NCI-H1105 treated with DMSO at 0.1 percent for 48 hours (cell line): ENCODE measurements around the gene CCDC180.
A peak's percentile ranks its signal among the peaks of the same experiment; 100 is the strongest.

Source experiments
- DNase-seq: peaks from one replicate; lab custom pipeline; 2025; lab: John Stamatoyannopoulos, UW

Gene CCDC180

DNA sequence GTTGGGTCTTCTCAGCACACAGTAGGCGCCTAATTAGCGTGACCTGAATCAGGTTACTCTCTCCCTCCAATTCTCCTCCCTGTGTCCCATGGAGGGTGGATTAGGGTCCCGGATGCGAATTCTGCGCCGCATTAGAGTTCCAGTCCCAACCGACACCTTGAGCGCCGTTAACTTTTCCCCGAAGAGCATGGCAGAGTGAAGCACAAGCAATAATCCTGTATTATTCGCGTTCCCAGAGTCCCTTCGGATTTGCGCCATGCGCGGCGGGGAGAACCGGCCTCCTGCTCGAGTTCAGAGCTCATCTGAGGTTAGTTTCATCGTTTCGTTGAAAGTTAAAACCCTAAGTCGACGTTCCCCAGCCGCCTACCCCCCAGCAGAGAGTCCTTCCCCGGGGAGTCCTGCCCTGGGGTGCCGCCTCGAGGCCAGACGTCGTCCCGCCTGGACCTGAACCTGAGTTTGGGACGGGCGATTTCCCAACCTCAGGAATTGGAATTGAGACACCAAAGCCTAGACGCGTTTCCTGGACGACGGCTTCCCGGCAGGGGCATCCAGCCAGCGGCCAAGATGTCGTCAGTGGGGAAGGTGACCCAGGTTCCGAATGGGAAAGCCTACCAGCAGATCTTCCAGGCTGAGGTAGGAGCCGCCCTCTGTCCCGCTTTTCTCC lies at the start of gene CCDC180:
Gene CCDC180, plus strand, starts transcription at position 160 of the 664 bp plus-strand sequence. Its CDS starts 405 bp downstream, at position 565.
- DNase-seq, result no peak

DNA sequence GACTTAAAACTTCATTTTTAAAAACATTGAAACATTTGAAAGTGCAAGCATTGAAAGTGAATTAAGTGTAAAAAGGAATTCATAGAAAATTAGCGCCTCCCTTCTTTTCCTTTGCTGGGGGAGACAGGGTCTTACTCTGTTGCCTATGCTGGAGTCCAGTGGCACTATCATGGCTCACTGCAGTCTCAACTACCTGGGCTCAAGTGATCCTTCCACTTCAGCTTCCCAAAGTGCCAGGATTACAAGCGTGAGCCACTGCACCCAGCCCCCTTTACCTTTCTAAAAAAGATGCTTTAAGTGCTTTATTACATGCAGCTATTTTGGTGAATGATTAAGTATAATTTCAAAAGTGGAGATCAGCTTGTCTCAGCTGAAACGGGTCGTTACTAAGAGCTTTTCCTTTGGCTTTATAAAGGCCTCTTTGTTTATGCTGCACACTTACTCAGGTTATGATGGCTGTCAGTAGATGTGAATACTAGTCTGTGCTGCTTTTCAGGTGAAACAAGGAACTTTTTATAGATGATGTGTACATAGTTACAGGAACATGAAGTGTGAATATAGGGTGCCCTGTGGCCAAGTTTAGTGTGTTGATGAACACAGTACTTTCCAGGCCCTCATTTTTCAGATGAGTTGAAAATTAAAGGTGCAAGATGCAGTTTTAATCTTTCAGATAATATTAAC lies 47.5 kb upstream of the CCDC180 start:
- peak; percentile 11 for DNase-seq

DNA sequence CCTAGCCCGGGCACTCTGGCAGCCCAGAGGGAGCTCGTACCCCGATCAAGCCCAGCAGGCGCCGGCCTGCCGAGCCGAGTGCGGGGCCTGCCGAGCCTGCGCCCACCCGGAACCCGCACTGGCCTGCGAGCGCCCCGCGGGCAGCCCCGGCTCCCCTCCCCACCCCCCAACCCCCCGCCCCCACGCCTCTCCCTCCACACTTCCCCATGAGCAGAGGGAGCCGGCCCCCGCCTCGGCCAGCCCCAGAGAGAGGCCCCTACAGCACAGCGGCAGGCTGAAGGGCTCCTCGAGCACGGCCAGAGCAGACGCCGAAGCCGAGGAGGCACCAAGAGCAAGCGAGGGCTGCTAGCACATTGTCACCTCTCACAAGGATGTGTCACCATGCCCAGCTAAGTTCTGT lies 36.2 kb upstream of the CCDC180 start:
- no peak for DNase-seq

GRCh38 chr9:97272072-97272471 lies 35.4 kb upstream of the CCDC180 start:
- DNase-seq, result no peak

GRCh38 chr9:97276310-97276852 lies 31.1 kb upstream of the CCDC180 start:
- no peak for DNase-seq

- no peak for DNase-seq
Observed at GRCh38 chr9:97277953-97278352, 29.5 kb upstream of the CCDC180 start.

- no peak for DNase-seq
Observed at GRCh38 chr9:97280755-97281330, 26.6 kb upstream of the CCDC180 start.

DNA sequence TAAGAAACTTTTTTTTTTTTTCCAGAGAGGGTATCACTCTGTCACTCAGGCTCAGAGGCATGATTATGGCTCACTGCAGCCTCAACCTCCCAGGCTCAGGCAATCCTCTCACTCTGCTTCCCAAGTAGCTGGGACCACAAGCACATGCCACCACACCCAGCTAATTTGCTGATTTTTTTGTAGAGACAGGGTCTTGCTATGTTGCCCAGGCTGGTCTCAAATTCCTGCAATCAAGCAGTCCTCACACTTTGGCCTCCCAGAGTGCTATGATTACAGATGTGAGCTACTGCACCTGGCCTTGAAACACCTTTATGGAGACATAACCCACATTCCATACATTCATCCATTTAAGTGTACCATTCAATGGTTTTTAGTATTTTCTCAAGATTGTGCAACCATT lies 23.7 kb upstream of the CCDC180 start:
- DNase-seq, result no peak

- DNase-seq, result no peak
Observed at GRCh38 chr9:97284798-97285197, 22.7 kb upstream of the CCDC180 start.

DNA sequence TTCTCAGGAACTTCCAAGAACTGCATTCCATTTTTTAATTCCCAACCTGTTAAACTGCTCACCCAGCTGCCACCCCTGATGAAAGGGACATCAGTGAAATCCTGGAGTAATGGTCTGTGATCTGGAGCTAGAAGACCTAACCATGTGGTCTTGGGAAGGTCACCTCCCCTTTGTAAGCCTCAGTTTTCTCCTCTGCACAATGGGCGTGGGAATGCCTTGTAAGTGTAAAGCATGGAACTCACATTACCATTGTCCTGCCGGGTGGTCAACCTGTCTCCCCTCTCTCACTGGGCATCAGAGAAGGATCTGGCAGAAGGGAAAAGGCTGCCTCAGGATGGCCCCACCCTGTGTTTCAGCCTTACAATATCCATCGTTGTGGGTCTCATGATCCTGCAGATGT lies 15.3 kb upstream of the CCDC180 start:
- no peak for DNase-seq

DNA sequence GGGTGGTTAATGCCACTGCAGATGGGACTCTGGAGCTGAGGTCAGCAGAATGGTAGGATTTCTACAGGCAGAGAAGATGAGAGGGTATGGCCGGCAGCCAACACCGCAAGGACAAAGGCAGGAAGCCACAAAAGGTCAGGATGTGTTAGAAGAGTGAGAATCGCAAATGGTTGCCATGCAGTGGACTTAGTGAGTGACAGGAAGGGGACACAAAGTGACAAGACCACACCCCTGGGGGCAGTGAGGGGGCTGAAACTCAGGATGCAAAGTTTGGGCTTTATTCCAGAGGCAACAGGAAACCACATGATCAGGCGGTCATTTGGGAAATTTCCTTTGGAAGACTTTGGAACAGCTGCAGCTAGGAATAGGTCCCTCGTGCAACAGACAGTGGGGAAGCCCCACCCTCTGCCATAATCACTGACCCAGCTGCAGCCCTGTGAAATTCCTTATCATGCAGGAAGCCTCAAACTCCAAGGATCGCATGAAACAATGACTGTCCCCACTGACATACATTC lies 14.2 kb upstream of the CCDC180 start:
- DNase-seq, result peak; percentile 74

DNA sequence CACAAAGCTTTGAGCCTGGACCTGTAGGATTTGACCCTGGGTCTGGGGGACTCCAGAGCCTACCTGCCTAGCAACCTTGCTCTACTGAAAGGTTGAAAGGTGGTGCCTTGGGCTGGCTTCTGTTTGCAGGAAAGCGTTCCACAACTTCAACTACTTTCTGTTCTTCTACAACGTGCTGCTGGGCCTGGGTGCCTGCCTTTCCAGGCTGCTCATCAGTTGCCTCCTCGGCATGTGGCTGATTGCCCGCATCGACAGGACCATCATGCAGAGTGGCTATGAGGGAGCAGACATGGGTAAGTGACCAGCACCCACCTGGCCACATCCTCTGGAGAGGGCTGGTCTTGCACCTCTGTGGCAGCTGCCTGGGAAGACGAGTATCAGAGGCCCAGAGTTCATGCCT lies 13.6 kb upstream of the CCDC180 start:
- DNase-seq, result no peak

- no peak for DNase-seq
Observed at GRCh38 chr9:97297889-97298288, 9.6 kb upstream of the CCDC180 start.

- no peak for DNase-seq
Observed at GRCh38 chr9:97299809-97300414, 7.5 kb upstream of the CCDC180 start.

GRCh38 chr9:97300586-97300985 lies 6.9 kb upstream of the CCDC180 start:
- no peak for DNase-seq

DNA sequence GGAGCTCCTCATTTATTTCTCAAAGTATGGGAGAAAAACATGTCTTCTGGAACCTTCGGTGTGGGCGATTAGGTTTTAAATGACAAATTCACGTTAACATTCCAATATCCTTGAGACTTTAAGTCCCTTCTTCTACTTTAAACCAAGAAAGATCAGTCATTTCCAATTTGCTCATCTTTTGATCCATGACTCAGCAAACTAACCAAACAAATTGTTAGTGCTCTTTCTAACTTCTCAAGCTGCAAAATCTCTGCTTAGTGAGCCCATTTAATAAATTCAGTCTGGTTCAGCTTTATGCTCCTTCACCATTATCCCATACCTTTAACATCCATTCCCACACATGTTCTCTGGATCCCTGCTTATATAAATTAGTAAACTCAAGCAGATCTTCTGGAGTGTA lies 5.5 kb upstream of the CCDC180 start:
- DNase-seq, result no peak

DNA sequence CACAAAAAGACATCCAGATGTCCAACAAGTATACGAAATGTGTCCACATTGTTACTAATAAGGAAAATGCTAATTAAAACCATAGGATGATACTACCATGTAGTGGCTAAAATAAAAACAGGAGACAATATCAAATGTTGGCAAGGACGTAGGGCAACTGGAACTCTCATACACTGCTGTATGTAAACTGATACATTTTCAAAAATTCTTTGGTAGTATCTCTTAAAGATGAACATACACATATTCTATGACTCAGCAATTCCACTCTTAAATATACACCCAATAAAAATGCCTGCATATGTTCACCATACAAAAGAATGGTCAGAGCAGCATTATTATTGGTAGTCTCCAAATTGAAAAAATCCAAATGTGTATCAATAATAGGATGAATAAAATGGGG lies 2.9 kb upstream of the CCDC180 start:
- no peak for DNase-seq

DNA sequence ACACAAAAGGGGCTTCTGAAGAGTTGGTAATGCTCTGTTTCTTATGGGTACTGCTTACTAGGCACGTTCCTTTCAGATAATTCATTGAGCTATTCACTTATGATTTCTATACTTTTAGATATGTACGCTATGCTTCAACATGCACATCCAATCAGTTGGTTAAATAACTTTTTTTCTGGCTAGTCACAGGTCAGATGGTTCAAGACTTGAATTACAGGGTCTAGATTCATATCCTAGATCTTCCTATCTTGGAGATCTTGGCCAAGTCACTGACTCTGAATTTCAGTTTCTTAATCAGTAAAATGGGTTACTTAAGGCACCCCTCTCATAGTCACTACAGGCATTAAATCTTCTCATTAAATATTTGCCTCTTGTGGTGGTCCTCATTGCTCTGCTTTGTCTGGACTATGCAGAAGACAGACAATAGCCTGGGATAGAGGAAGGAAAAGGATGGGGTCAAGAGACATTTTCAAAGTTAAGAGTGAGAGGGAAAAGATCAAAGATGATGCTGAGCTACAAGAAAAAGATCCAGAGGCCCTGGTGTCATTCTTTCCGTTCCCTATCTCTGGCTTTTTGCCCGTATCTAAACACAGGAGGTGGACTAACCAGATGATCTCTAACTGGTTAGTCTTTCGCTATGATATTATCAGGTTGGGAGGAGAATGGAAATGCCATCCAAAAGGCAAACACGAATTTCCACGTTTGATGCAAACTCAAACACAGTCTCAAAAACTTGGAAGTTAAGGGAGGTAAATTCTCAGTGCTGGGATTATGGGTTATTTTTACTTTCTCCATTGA lies 1.8 kb upstream of the CCDC180 start:
- DNase-seq, result no peak

DNA sequence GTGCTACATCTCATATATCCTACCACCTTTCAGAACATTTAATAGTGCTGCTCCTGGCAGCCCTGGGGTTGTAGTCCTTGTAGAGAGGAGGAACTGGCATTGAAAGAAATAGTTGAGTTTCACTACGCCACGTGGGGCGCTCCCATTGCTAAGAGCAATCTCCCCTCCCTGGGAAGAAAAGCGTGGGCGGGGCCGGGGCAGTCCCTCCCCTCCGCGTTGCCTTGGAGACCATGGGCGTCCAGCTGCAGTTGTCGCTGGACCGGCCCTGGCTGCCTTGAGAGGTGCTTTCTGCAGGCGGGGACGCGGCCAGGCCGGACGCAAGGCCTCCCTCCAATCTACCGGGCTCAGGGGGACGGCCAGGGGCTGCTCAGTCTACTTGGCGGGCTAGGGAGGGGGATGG lies 368 bp upstream of the CCDC180 start:
- DNase-seq, result no peak

DNA sequence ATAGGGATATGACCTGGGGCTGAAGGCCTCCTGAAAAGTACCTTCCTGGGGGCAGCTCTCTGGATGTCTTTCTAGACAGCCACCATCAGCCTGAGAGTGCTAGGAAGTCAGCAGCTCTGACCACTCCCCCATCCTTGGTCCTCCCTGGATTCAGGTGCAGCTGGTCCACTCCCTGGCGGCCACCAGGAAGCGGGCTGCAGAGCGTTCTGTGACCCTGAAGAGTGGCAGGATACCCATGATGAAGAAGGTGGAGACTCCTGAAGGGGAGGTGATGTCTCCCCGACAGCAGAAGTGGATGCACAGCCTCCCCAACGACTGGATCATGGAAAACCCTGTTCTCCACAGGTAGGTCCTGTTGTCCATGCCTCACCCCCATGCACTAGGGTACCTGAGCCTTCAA lies 1.8 kb downstream of the CCDC180 start:
- DNase-seq, result no peak

DNA sequence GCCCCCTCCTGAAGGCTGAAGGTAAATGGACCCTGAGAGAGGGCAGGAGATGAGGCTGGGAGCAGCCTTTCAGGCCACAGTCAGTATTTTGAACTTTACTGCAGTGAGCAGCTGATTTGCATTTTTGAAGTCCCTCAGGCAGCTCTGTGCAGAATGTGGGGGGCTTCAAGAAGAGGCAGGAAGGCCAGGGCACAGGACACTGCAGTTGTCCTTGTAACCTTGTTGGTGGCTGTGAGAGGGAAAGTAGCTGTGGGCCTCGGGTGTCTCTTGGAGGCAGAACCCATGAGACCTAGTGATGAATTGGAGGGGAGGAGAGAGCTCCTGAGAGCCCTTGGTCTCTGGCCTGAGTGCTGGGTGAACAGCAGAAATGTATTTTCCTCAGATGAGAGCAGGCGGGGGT lies 2.6 kb downstream of the CCDC180 start:
- no peak for DNase-seq

GRCh38 chr9:97310896-97311295 lies 3.4 kb downstream of the CCDC180 start:
- no peak for DNase-seq
